ENCODE data around the gene HTR7. TPM values are rescaled to one million over a fixed set of nuclear protein-coding genes. Genes with fewer than 3 reads are reported as not detected.

Gene HTR7
- 0.13 and 0.49 TPM in 2 replicates for total RNA-seq

GRCh38 chr10:90857635-90858460 lies at the start of gene HTR7:
HTR7 (minus strand) TSS chr10:90858039; CDS start chr10:90857671, 368 bp downstream.

GRCh38 chr10:90871766-90872647 lies 14.2 kb upstream of the HTR7 start, which contains the start of gene RPP30:
RPP30 (plus strand) TSS chr10:90871974; CDS start chr10:90871987, 13 bp downstream.

Other genes with a start within 250 kb of the HTR7 start
- gene RPP30, start 13.9 kb upstream of the HTR7 start, total RNA-seq: 23.6 and 61.6 TPM in 2 replicates
- 30.8 and 108 TPM in 2 replicates for gene ANKRD1, start 63.0 kb upstream of the HTR7 start, total RNA-seq

All from mesangial cell (primary cell).